CD4-positive, alpha-beta memory T cell (primary cell): ENCODE measurements around the gene VWC2L. TPM values are rescaled to one million over a fixed set of nuclear protein-coding genes. Genes with fewer than 3 reads are reported as not detected.

Experiments
- CTCF ChIA-PET: fragments of 350-600 bp; sonication (Branson Sonifier 250); formaldehyde crosslinking; loops from one replicate; lab custom pipeline; 2021; ENCODE audit warnings: inconsistent platforms; ENCODE audit not compliant: partially characterized antibody; lab: Charles Lee
- POLR2A ChIA-PET: fragments of 350-600 bp; sonication (Branson Sonifier 250); formaldehyde crosslinking; loops from one replicate; lab custom pipeline; 2021; ENCODE audit not compliant: partially characterized antibody; lab: Charles Lee
- DNase-seq, 5 donors: peaks; one replicate each; pipeline versions ENCODE4 v3.0.0 to v3.0.0-alpha.2; 2020 to 2022; ENCODE audit warnings: mixed read lengths in 1 of 5
- H3K27ac ChIP-seq: one replicate; pipeline ENCODE4 v1.7.0; 2013; ENCODE audit warnings: low read depth, low read length
- H3K27me3 ChIP-seq: 2 replicates; pipeline ENCODE4 v1.7.0; 2013; ENCODE audit warnings: mild to moderate bottlenecking, low read length, moderate library complexity; ENCODE audit not compliant: insufficient read depth
- H3K36me3 ChIP-seq: 2 replicates; pipeline ENCODE4 v1.7.0; 2013; ENCODE audit warnings: mild to moderate bottlenecking, low read length, moderate library complexity; ENCODE audit not compliant: insufficient read depth
- H3K4me1 ChIP-seq: 2 replicates; pipeline ENCODE4 v1.7.0; 2013; ENCODE audit warnings: mild to moderate bottlenecking, low read length, moderate library complexity; ENCODE audit not compliant: insufficient read depth
- H3K4me3 ChIP-seq, 2 donors: one replicate each; pipeline ENCODE4 v1.7.0; 2013; ENCODE audit warnings: low read length in 2 of 2, mild to moderate bottlenecking in 1 of 2
- H3K9me3 ChIP-seq, 2 donors: one replicate each; pipeline ENCODE4 v1.7.0; 2013; ENCODE audit warnings: low read length in 2 of 2, control low read depth in 1 of 2; ENCODE audit not compliant: control insufficient read depth in 1 of 2
- H3K27ac Mint-ChIP-seq, 7 donors: one replicate each; pipeline ENCODE4 v1.8.0; 2020 to 2021; ENCODE audit warnings: mixed read lengths in 7 of 7, mild to moderate bottlenecking in 6 of 7, inconsistent platforms in 3 of 7, moderate library complexity in 3 of 7
- H3K27me3 Mint-ChIP-seq, 2 donors: one replicate each; pipeline ENCODE4 v1.8.0; 2020 to 2021; ENCODE audit warnings: mixed read lengths in 2 of 2
- H3K36me3 Mint-ChIP-seq, 2 donors: one replicate each; pipeline ENCODE4 v1.8.0; 2020 to 2021; ENCODE audit warnings: mixed read lengths in 2 of 2, inconsistent platforms in 1 of 2, mild to moderate bottlenecking in 1 of 2
- H3K4me1 Mint-ChIP-seq, 4 donors: one replicate each; pipeline ENCODE4 v1.8.0; 2020 to 2021; ENCODE audit warnings: mixed read lengths in 4 of 4, mild to moderate bottlenecking in 1 of 4
- H3K4me3 Mint-ChIP-seq, 8 donors: one replicate each; pipeline ENCODE4 v1.8.0; 2020 to 2021; ENCODE audit warnings: mixed read lengths in 8 of 8, mild to moderate bottlenecking in 7 of 8, moderate library complexity in 6 of 8, inconsistent platforms in 3 of 8
- H3K9me3 Mint-ChIP-seq, 8 donors: one replicate each; pipeline ENCODE4 v1.8.0; 2020 to 2021; ENCODE audit warnings: mixed read lengths in 8 of 8, mild to moderate bottlenecking in 5 of 8, inconsistent platforms in 3 of 8, moderate library complexity in 1 of 8
- intact Hi-C: fragments of 100-400 bp; cut with micrococcal nuclease; formaldehyde crosslinking; loops from one replicate; pipeline ENCODE4 v1.15.1; 2023
- polyA plus RNA-seq, 2 donors: library from polyadenylated mRNA; unstranded; fragments of 300-500 nt; fragmentation: Illumina TruSeq; gene quantifications; one replicate each; pipeline ENCODE4 v1.2.3, GENCODE V29; 2021
- total RNA-seq, 2 experiments: library from RNA; stranded (reverse); gene quantifications; one replicate each; pipeline ENCODE4 v1.2.3, GENCODE V29; 2021

The VWC2L gene
- total and polyA plus RNA-seq, 4 experiments from 2014 or later = not detected

GRCh38 chr2:214410128-214410775 is 602 bp upstream of the VWC2L start:
- peaks cover 0 to 3% (median under 1%) of the 10 kb centered on the region in 8 donors for H3K9me3 Mint-ChIP-seq
- H3K27ac Mint-ChIP-seq = no peak overlapping the region

GRCh38 chr2:214412679-214413078 is 1.8 kb downstream of the VWC2L start:
- intact Hi-C loops = no loop called here
- no peak overlapping the region for H3K4me3 ChIP-seq
- Mint-ChIP-seq H3K4me3 (no peak overlapping the region), H3K36me3 (no peaks in the 10 kb centered on the region), H3K9me3 (peaks cover 0 to 5% (median 2%) of the 10 kb centered on the region in 8 donors), H3K4me1 (no peaks in the 10 kb centered on the region), H3K27me3 (no peaks in the 10 kb centered on the region), H3K27ac (no peak overlapping the region)
- ChIA-PET POLR2A (no interaction called here), CTCF (no interaction called here)
- H3K27me3 ChIP-seq = no peaks in the 10 kb centered on the region
- H3K4me1 ChIP-seq = no peaks in the 10 kb centered on the region
- no peak for DNase-seq
- H3K9me3 ChIP-seq = no peaks in the 10 kb centered on the region
- no peak overlapping the region for H3K27ac ChIP-seq
- H3K36me3 ChIP-seq = no peaks in the 10 kb centered on the region

More at GRCh38 chr2:214410128-214410775, 602 bp upstream of the VWC2L start:
- H3K9me3 ChIP-seq = no peaks in the 10 kb centered on the region
- no peaks in the 10 kb centered on the region for H3K27me3 Mint-ChIP-seq
- H3K4me1 Mint-ChIP-seq = no peaks in the 10 kb centered on the region
- POLR2A ChIA-PET = no interaction called here
- no peaks in the 10 kb centered on the region for H3K36me3 ChIP-seq
- CTCF ChIA-PET = no interaction called here
- no peaks in the 10 kb centered on the region for H3K27me3 ChIP-seq
- DNase-seq = no peak
- H3K36me3 Mint-ChIP-seq = no peaks in the 10 kb centered on the region
- no peak overlapping the region for H3K4me3 ChIP-seq
- H3K4me3 Mint-ChIP-seq = no peak overlapping the region
- intact Hi-C loops = no loop called here
- H3K4me1 ChIP-seq = no peaks in the 10 kb centered on the region
- no peak overlapping the region for H3K27ac ChIP-seq

GRCh38 chr2:214436470-214436869 is 25.6 kb downstream of the VWC2L start:
- H3K27ac Mint-ChIP-seq = no peak overlapping the region
- H3K4me3 ChIP-seq = no peak overlapping the region
- no peaks in the 10 kb centered on the region for H3K36me3 ChIP-seq
- intact Hi-C loops = no loop called here
- no peaks in the 10 kb centered on the region for H3K4me1 Mint-ChIP-seq
- H3K9me3 ChIP-seq = no peaks in the 10 kb centered on the region
- no peaks in the 10 kb centered on the region for H3K4me1 ChIP-seq
- no peaks in the 10 kb centered on the region for H3K27me3 ChIP-seq
- no peaks in the 10 kb centered on the region for H3K36me3 Mint-ChIP-seq
- no peak overlapping the region for H3K4me3 Mint-ChIP-seq
- no peak overlapping the region for H3K27ac ChIP-seq
- H3K27me3 Mint-ChIP-seq = no peaks in the 10 kb centered on the region
- ChIA-PET POLR2A (no interaction called here), CTCF (no interaction called here)
- H3K9me3 Mint-ChIP-seq = peaks cover 0 to 5% (median 0%) of the 10 kb centered on the region in 8 donors
- no peak for DNase-seq

GRCh38 chr2:214450118-214450894 is 39.5 kb downstream of the VWC2L start:
- intact Hi-C loops = no loop called here
- Mint-ChIP-seq H3K27ac (no peak overlapping the region), H3K4me1 (no peaks in the 10 kb centered on the region), H3K9me3 (peaks cover 0 to 3% (median 0%) of the 10 kb centered on the region in 8 donors), H3K27me3 (no peaks in the 10 kb centered on the region), H3K4me3 (no peak overlapping the region), H3K36me3 (no peaks in the 10 kb centered on the region)
- Histone ChIP-seq H3K9me3 (no peaks in the 10 kb centered on the region), H3K27ac (no peak overlapping the region), H3K4me3 (no peak overlapping the region), H3K4me1 (no peaks in the 10 kb centered on the region), H3K36me3 (no peaks in the 10 kb centered on the region), H3K27me3 (no peaks in the 10 kb centered on the region)
- CTCF ChIA-PET = no interaction called here
- DNase-seq = no peak
- POLR2A ChIA-PET = no interaction called here

- Mint-ChIP-seq H3K4me1 (no peaks in the 10 kb centered on the region), H3K4me3 (no peak overlapping the region), H3K27ac (no peak overlapping the region), H3K27me3 (no peaks in the 10 kb centered on the region), H3K9me3 (peaks cover 0 to 4% (median under 1%) of the 10 kb centered on the region in 8 donors), H3K36me3 (no peaks in the 10 kb centered on the region)
- intact Hi-C loops = no loop called here
- ChIA-PET CTCF (no interaction called here), POLR2A (no interaction called here)
- DNase-seq = no peak
- Histone ChIP-seq H3K4me3 (no peak overlapping the region), H3K36me3 (no peaks in the 10 kb centered on the region), H3K4me1 (no peaks in the 10 kb centered on the region), H3K9me3 (no peaks in the 10 kb centered on the region), H3K27ac (no peak overlapping the region), H3K27me3 (no peaks in the 10 kb centered on the region)
These were observed 40.8 kb downstream of the VWC2L start for GRCh38 chr2:214451516-214452275.

- CTCF ChIA-PET = no interaction called here
- Histone ChIP-seq H3K4me1 (no peaks in the 10 kb centered on the region), H3K9me3 (no peaks in the 10 kb centered on the region), H3K27ac (no peak overlapping the region), H3K36me3 (no peaks in the 10 kb centered on the region), H3K27me3 (no peaks in the 10 kb centered on the region), H3K4me3 (no peak overlapping the region)
- POLR2A ChIA-PET = no interaction called here
- Mint-ChIP-seq H3K27me3 (no peaks in the 10 kb centered on the region), H3K4me3 (no peak overlapping the region), H3K9me3 (peaks cover 2 to 28% (median 10%) of the 10 kb centered on the region in 8 donors), H3K27ac (no peak overlapping the region), H3K36me3 (no peaks in the 10 kb centered on the region), H3K4me1 (no peaks in the 10 kb centered on the region)
- no peak for DNase-seq
- intact Hi-C loops = no loop called here
These were observed 54.7 kb downstream of the VWC2L start for GRCh38 chr2:214465363-214466146.

GRCh38 chr2:214469728-214470127 is 58.9 kb downstream of the VWC2L start:
- POLR2A ChIA-PET = no interaction called here
- H3K9me3 Mint-ChIP-seq = peaks cover 0 to 12% (median 0%) of the 10 kb centered on the region in 8 donors
- DNase-seq = no peak
- no peaks in the 10 kb centered on the region for H3K4me1 Mint-ChIP-seq
- no peaks in the 10 kb centered on the region for H3K27me3 Mint-ChIP-seq
- H3K27ac Mint-ChIP-seq = no peak overlapping the region
- no peaks in the 10 kb centered on the region for H3K9me3 ChIP-seq
- CTCF ChIA-PET = no interaction called here
- no peaks in the 10 kb centered on the region for H3K36me3 ChIP-seq
- H3K36me3 Mint-ChIP-seq = no peaks in the 10 kb centered on the region
- H3K4me3 ChIP-seq = no peak overlapping the region
- no peaks in the 10 kb centered on the region for H3K27me3 ChIP-seq
- no peak overlapping the region for H3K4me3 Mint-ChIP-seq
- no peaks in the 10 kb centered on the region for H3K4me1 ChIP-seq
- H3K27ac ChIP-seq = no peak overlapping the region
- intact Hi-C loops = no loop called here
